ENCODE results near the gene SUMO3.

The SUMO3 gene

DNA sequence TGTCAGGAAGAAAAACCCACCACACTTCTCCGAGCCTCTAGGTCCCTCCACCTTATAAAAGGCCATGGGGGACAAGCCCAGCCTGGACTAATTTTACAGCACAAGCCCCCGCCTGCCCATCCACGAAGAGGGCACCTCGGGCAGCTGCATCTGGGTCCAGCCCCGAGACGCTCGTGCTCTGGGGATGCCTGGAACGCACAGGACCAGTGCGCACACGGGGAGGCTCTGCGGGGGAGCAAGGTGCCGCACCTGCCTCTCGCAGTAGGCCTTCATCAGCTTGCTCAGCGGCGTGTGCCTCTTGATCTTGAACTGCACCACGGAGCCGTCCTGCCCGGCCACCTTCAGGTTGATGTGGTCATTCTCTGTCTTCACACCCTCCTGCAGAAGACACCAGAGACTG, 4.1 kb downstream of the SUMO3 start:
- Histone ChIP-seq H2AFZ (ENCODE audit: low read length) (no peak overlapping the region), H3K4me2 (ENCODE audit: low read depth, low read length, poor library complexity, severe bottlenecking) (peak overlapping the region; percentile 78), H3F3A (ENCODE audit: low read depth) (no peaks in the 10 kb centered on the region), H3K4me1 (ENCODE audit: insufficient read depth, low read length, poor library complexity, severe bottlenecking) (peaks cover 17% of the 10 kb centered on the region), H3K27me3 (ENCODE audit: insufficient read depth, low read length, poor library complexity, severe bottlenecking) (no peaks in the 10 kb centered on the region), H3K9me3 (ENCODE audit: insufficient read depth, low read depth, low read length) (no peaks in the 10 kb centered on the region), H3K9me2 (replicated peaks; ENCODE audit: low read depth, low read length) (no peaks in the 10 kb centered on the region), H3K4me3 (ENCODE audit: low read length, poor library complexity, severe bottlenecking) (no peak overlapping the region), H3K79me2 (ENCODE audit: insufficient read depth, low read length) (peaks cover 88% of the 10 kb centered on the region), H3K9ac (ENCODE audit: low read depth, low read length, poor library complexity, severe bottlenecking) (peak overlapping the region; percentile 22), H4K20me1 (ENCODE audit: insufficient read depth, low read length, poor library complexity, severe bottlenecking) (peaks cover 74% of the 10 kb centered on the region), H3K36me3 (ENCODE audit: insufficient read depth, low read length) (peaks cover 27% of the 10 kb centered on the region; the same call in 1 of the 2 replicates)
- no peak for TF ChIP-seq EZH2phosphoT487 (IDR thresholded peaks at IDR 0.05; ENCODE audit: borderline replicate concordance)
- TF ChIP-seq, protein P1, sequence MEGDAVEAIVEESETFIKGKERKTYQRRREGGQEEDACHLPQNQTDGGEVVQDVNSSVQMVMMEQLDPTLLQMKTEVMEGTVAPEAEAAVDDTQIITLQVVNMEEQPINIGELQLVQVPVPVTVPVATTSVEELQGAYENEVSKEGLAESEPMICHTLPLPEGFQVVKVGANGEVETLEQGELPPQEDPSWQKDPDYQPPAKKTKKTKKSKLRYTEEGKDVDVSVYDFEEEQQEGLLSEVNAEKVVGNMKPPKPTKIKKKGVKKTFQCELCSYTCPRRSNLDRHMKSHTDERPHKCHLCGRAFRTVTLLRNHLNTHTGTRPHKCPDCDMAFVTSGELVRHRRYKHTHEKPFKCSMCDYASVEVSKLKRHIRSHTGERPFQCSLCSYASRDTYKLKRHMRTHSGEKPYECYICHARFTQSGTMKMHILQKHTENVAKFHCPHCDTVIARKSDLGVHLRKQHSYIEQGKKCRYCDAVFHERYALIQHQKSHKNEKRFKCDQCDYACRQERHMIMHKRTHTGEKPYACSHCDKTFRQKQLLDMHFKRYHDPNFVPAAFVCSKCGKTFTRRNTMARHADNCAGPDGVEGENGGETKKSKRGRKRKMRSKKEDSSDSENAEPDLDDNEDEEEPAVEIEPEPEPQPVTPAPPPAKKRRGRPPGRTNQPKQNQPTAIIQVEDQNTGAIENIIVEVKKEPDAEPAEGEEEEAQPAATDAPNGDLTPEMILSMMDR (conservative IDR thresholded peaks at IDR 0.05; ENCODE audit: low read length), result no peak

DNA sequence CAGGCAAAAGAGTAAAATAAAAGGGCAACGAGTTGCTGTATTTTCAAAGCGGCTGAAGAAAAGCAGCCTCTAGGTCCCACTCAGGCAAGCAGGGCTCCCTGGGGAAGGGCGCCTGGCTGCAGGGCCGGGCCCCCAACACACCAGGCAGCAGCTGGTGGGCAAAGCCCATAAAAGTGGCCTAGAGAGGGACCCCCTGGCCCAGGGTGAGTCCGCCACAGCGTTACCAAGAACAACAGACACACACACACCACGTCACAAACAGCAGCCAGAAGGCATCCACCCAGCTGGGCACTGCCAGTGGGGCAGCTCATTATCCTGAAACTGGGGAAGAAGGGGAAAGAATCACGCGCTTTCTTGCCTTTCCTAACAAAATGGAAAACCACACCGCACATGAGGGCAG, 4.7 kb downstream of the SUMO3 start:
- no peaks in the 10 kb centered on the region for H3K9me3 ChIP-seq (ENCODE audit: insufficient read depth, low read depth, low read length)
- H3K9me2 ChIP-seq (replicated peaks; ENCODE audit: low read depth, low read length), result no peaks in the 10 kb centered on the region
- H3K36me3 ChIP-seq (ENCODE audit: insufficient read depth, low read length), result peaks cover 27% of the 10 kb centered on the region; the same call in 1 of the 2 replicates
- no peaks in the 10 kb centered on the region for H3F3A ChIP-seq (ENCODE audit: low read depth)
- TF ChIP-seq EZH2phosphoT487 (IDR thresholded peaks at IDR 0.05; ENCODE audit: borderline replicate concordance), result no peak
- TF ChIP-seq, protein P1 (conservative IDR thresholded peaks at IDR 0.05; ENCODE audit: low read length), result no peak
- H3K9ac ChIP-seq (ENCODE audit: low read depth, low read length, poor library complexity, severe bottlenecking), result no peak overlapping the region
- H3K4me3 ChIP-seq (ENCODE audit: low read length, poor library complexity, severe bottlenecking), result peak overlapping the region; percentile 4
- no peak overlapping the region for H2AFZ ChIP-seq (ENCODE audit: low read length)
- no peaks in the 10 kb centered on the region for H3K27me3 ChIP-seq (ENCODE audit: insufficient read depth, low read length, poor library complexity, severe bottlenecking)
- H3K79me2 ChIP-seq (ENCODE audit: insufficient read depth, low read length), result peaks cover 82% of the 10 kb centered on the region
- peaks cover 74% of the 10 kb centered on the region for H4K20me1 ChIP-seq (ENCODE audit: insufficient read depth, low read length, poor library complexity, severe bottlenecking)
- H3K4me1 ChIP-seq (ENCODE audit: insufficient read depth, low read length, poor library complexity, severe bottlenecking), result peaks cover 12% of the 10 kb centered on the region
- peak overlapping the region; percentile 45 for H3K4me2 ChIP-seq (ENCODE audit: low read depth, low read length, poor library complexity, severe bottlenecking)

DNA sequence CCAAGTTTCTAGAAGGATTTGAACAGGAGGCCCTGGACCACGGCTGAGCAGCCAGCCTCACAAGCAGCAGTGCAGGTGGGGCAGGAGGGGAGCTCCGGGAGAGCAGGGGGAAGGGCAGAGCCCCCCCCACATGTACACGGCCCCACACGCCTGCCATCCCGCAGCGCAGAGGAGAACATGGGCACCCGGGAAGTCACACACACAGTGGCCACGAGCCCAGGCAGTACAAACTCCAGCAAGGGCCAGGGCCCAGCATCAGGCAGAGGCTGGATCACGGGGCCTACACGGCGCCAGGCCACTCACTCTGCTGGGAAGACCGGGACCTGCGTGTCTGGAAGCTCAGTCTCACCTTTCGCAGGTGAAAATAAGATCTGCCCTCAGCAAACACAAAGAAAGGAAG, 5.2 kb downstream of the SUMO3 start:
- Histone ChIP-seq H3K4me2 (ENCODE audit: low read depth, low read length, poor library complexity, severe bottlenecking) (peak overlapping the region; percentile 45), H3K9me3 (ENCODE audit: insufficient read depth, low read depth, low read length) (no peaks in the 10 kb centered on the region), H3K4me1 (ENCODE audit: insufficient read depth, low read length, poor library complexity, severe bottlenecking) (peaks cover 12% of the 10 kb centered on the region), H2AFZ (ENCODE audit: low read length) (no peak overlapping the region), H3K9me2 (replicated peaks; ENCODE audit: low read depth, low read length) (no peaks in the 10 kb centered on the region), H4K20me1 (ENCODE audit: insufficient read depth, low read length, poor library complexity, severe bottlenecking) (peaks cover 74% of the 10 kb centered on the region), H3K9ac (ENCODE audit: low read depth, low read length, poor library complexity, severe bottlenecking) (no peak overlapping the region), H3F3A (ENCODE audit: low read depth) (no peaks in the 10 kb centered on the region), H3K27me3 (ENCODE audit: insufficient read depth, low read length, poor library complexity, severe bottlenecking) (no peaks in the 10 kb centered on the region), H3K79me2 (ENCODE audit: insufficient read depth, low read length) (peaks cover 82% of the 10 kb centered on the region), H3K36me3 (ENCODE audit: insufficient read depth, low read length) (peaks cover 28% of the 10 kb centered on the region; the same call in 1 of the 2 replicates), H3K4me3 (ENCODE audit: low read length, poor library complexity, severe bottlenecking) (peak overlapping the region; percentile 4)
- TF ChIP-seq, protein P1 (conservative IDR thresholded peaks at IDR 0.05; ENCODE audit: low read length), result no peak
- no peak for TF ChIP-seq EZH2phosphoT487 (IDR thresholded peaks at IDR 0.05; ENCODE audit: borderline replicate concordance)

Data from Loucy (cell line).